K562 (cell line): ENCODE data around the gene MYH7. TPM values are rescaled to one million over a fixed set of nuclear protein-coding genes. Genes with fewer than 3 reads are reported as not detected.
A peak's percentile ranks its signal among the peaks of the same experiment; 100 is the strongest.

Experiments used
- ATAC-seq: fragments of 200-7000 bp; cut with Tn5 transposase; 3 replicates; pipeline ENCODE4 v1.9.1; 2020; ENCODE audit warnings: moderate library complexity
- BruUV-seq: library from RNA; stranded (reverse); fragments of 400-500 nt; replicated peaks from 2 replicates; lab custom pipeline; 2021; lab: Mats Ljungman, UMichigan
- CTCF ChIA-PET: fragments of 300-600 bp; formaldehyde crosslinking; extraction: SDS; loops from one replicate; lab custom pipeline; 2021; ENCODE audit warnings: low intra/inter-chr PET ratio; lab: Yijun Ruan, JAX
- POLR2A ChIA-PET: fragments of 300-600, 350-650 bp; sonication (Branson Sonifier 250); formaldehyde crosslinking; extraction: SDS; loops from one replicate; lab custom pipeline; 2021; ENCODE audit warnings: antibody characterized with exemption, inconsistent platforms; lab: Yijun Ruan, JAX
- DNase-seq, 4 experiments: peaks; one replicate each; pipeline versions ENCODE4 v3.0.0 to v3.0.0-alpha.2; 2011 to 2018; ENCODE audit warnings: low spot score in 3 of 4, mixed read lengths in 3 of 4; ENCODE audit errors: extremely low read depth in 1 of 4
- FAIRE-seq: peaks from 2 replicates; lab custom pipeline; 2011; peaks lifted over from hg19 to GRCh38; lab: Jason Lieb, UNC
- H2AFZ ChIP-seq: 2 replicates; pipeline ENCODE4 v1.6.0; 2011; ENCODE audit warnings: low read depth, low read length, control low read depth, inconsistent platforms
- H3K27ac ChIP-seq: fragments of 200-600 bp; 3 replicates; pipeline ENCODE4 v1.8.0; 2011; ENCODE audit warnings: low read depth, mild to moderate bottlenecking, control low read depth, inconsistent platforms, low read length, moderate library complexity, mixed read lengths; ENCODE audit errors: extremely low read depth
- H3K27me3 ChIP-seq, 2 experiments: fragments of 300-600 bp in 1 of 2; 2 replicates in 1 of 2; 3 replicates in 1 of 2; pipeline versions ENCODE4 v1.6.0 to v1.8.0; 2011; ENCODE audit warnings: inconsistent platforms in 2 of 2, low read length in 2 of 2, mild to moderate bottlenecking in 1 of 2, mixed read lengths in 1 of 2, moderate library complexity in 1 of 2; ENCODE audit not compliant: control insufficient read depth in 2 of 2, insufficient read depth in 2 of 2
- H3K36me3 ChIP-seq: fragments of 300-600 bp; 3 replicates; pipeline ENCODE4 v1.8.0; 2011; ENCODE audit warnings: mild to moderate bottlenecking, low read length, inconsistent platforms; ENCODE audit not compliant: control insufficient read depth, insufficient read depth
- H3K4me1 ChIP-seq, 2 experiments: fragments of 200-600 bp in 1 of 2; replicated peaks in 1 of 2; 2 replicates in 1 of 2; 3 replicates in 1 of 2; pipeline versions ENCODE4 v1.5.1 to v1.8.0; 2011; ENCODE audit warnings: inconsistent platforms in 2 of 2, low read length in 2 of 2, mild to moderate bottlenecking in 1 of 2, mixed read lengths in 1 of 2, moderate library complexity in 1 of 2; ENCODE audit not compliant: control insufficient read depth in 2 of 2, insufficient read depth in 2 of 2
- H3K4me2 ChIP-seq: 2 replicates; pipeline ENCODE4 v1.6.1; 2011; ENCODE audit warnings: low read length, control low read depth, inconsistent platforms, mixed read lengths; ENCODE audit not compliant: insufficient read depth
- H3K4me3 ChIP-seq: fragments of 200-600 bp; sonication (generic), shearing (Covaris generic); 2 replicates; pipeline ENCODE4 v1.5.1; 2016; ENCODE audit warnings: control low read depth, inconsistent platforms
- H3K79me2 ChIP-seq: fragments of 200-600 bp; 3 replicates; pipeline ENCODE4 v1.8.0; 2011; ENCODE audit warnings: low read length, inconsistent platforms; ENCODE audit not compliant: control insufficient read depth, insufficient read depth
- H3K9ac ChIP-seq, 2 experiments: 2 replicates each; pipeline versions ENCODE4 v1.6.0 to v1.6.1; 2011; ENCODE audit warnings: low read depth in 2 of 2, low read length in 2 of 2, control low read depth in 1 of 2, inconsistent platforms in 1 of 2, mild to moderate bottlenecking in 1 of 2, mixed read lengths in 1 of 2; ENCODE audit not compliant: insufficient read depth in 1 of 2
- H3K9me1 ChIP-seq: one replicate; pipeline ENCODE4 v1.6.0; 2011; ENCODE audit warnings: inconsistent platforms, mild to moderate bottlenecking, low read length, moderate library complexity; ENCODE audit not compliant: control insufficient read depth, insufficient read depth
- H3K9me3 ChIP-seq: replicated peaks from 2 replicates; pipeline ENCODE4 v1.5.1; 2011; ENCODE audit warnings: low read depth, low read length, inconsistent platforms; ENCODE audit not compliant: control insufficient read depth, insufficient read depth
- H4K20me1 ChIP-seq: replicated peaks from 2 replicates; pipeline ENCODE4 v1.6.1; 2011; ENCODE audit warnings: low read length, inconsistent platforms, mixed read lengths; ENCODE audit not compliant: control insufficient read depth, insufficient read depth
- ATF6 ChIP-seq: sonication (generic); formaldehyde crosslinking; IDR thresholded peaks from 2 replicates; pipeline ENCODE4 v1.4.0; 2020; ENCODE audit warnings: mild to moderate bottlenecking, missing genetic modification reagents
- CC2D1A ChIP-seq: fragments of 450-650 bp; IDR thresholded peaks from 2 replicates; pipeline ENCODE4 v1.6.1; 2017; ENCODE audit warnings: mild to moderate bottlenecking
- COPS2 ChIP-seq: fragments of 450-650 bp; conservative IDR thresholded peaks from 2 replicates; pipeline ENCODE4 v1.6.1; 2016; ENCODE audit warnings: mild to moderate bottlenecking, moderate library complexity
- HDGF ChIP-seq: fragments of 450-650 bp; IDR thresholded peaks from 2 replicates; pipeline ENCODE4 v1.6.1; 2016
- KLF16 ChIP-seq: IDR thresholded peaks from 2 replicates; pipeline ENCODE4 v1.6.1; 2016; ENCODE audit warnings: antibody characterized with exemption
- POLR2G ChIP-seq: fragments of 200-400 bp; formaldehyde crosslinking; IDR thresholded peaks from 2 replicates; pipeline ENCODE4 v1.6.1; 2017; ENCODE audit warnings: low read depth, mild to moderate bottlenecking, antibody characterized with exemption, low read length, moderate library complexity
- SMARCA4 ChIP-seq: fragments of 450-650 bp; IDR thresholded peaks from 2 replicates; pipeline ENCODE4 v1.6.1; 2016
- STAG1 ChIP-seq: sonication (generic); formaldehyde crosslinking; IDR thresholded peaks from 2 replicates; pipeline ENCODE4 v1.5.0; 2020; ENCODE audit warnings: missing genetic modification reagents, borderline replicate concordance
- ZEB2 ChIP-seq: fragments of 450-650 bp; IDR thresholded peaks from 2 replicates; pipeline ENCODE4 v1.6.1; 2016
- ZNF311 ChIP-seq: fragments of 250-450 bp; sonication (Bioruptor Pico); IDR thresholded peaks from 2 replicates; pipeline ENCODE4 v1.4.0; 2020; ENCODE audit warnings: mild to moderate bottlenecking, moderate library complexity
- ZNF431 ChIP-seq: sonication (generic); formaldehyde crosslinking; IDR thresholded peaks from 2 replicates; pipeline ENCODE4 v1.8.0; 2022; ENCODE audit warnings: mild to moderate bottlenecking, missing genetic modification reagents
- WGBS: fragments of 100-300 bp; shearing (Covaris generic); methylation state at CpG from one replicate; pipeline ENCODE4 v1.1.6; 2016; ENCODE audit warnings: low coverage, mixed read lengths; ENCODE audit not compliant: insufficient coverage; ENCODE audit errors: missing lambda C conversion rate; 5-methylcytosine and 5-hydroxymethylcytosine counted together
- in situ Hi-C: fragments of 300-500 bp; cut with MboI; formaldehyde crosslinking; loops from 4 replicates; pipeline ENCODE4 v1.15.0; 2018; ENCODE audit warnings: inconsistent platforms, mixed read lengths
- intact Hi-C: fragments of 100-400 bp; cut with micrococcal nuclease; formaldehyde crosslinking; loops from 2 replicates; pipeline ENCODE4 v1.14.2; 2022
- polyA plus RNA-seq, 8 experiments: library from polyadenylated mRNA; depleted of rRNA in 4 of 8; stranded (reverse) in 5 of 8; unstranded in 3 of 8; fragments of >200 nt; fragmentation: Nextera tagmentation in 2 of 8; fragmentation: Illumina TruSeq in 1 of 8; extraction: Ambion mirVana in 2 of 8; extraction: Trizol in 1 of 8; gene quantifications; 2 replicates each; pipeline versions ENCODE4 v1.2.1 to v1.2.3, GENCODE V29; 2011 to 2014; ENCODE audit warnings: inconsistent platforms in 1 of 8, missing spikeins in 1 of 8
- total RNA-seq, 7 experiments: library from RNA; depleted of rRNA in 6 of 7; stranded (reverse); fragments of >200 nt in 6 of 7; fragmentation: Illumina TruSeq in 2 of 7; extraction: Trizol in 2 of 7; gene quantifications; 2 replicates each; pipeline versions ENCODE4 v1.2.1 to v1.2.3, GENCODE V29; 2011 to 2021; ENCODE audit warnings: low replicate concordance in 1 of 7
- TF ChIP-seq, protein P1 (sequence below): fragments of 450-650 bp; formaldehyde crosslinking; IDR thresholded peaks from 2 replicates; pipeline ENCODE4 v1.4.0; 2020; ENCODE audit warnings: mild to moderate bottlenecking, moderate library complexity
- TF ChIP-seq, protein P2 (sequence below), 3 experiments: IDR thresholded peaks in 2 of 3; conservative IDR thresholded peaks in 1 of 3; 2 replicates each; pipeline ENCODE4 v1.5.1; 2011 to 2012; ENCODE audit warnings: low read length in 3 of 3, mild to moderate bottlenecking in 3 of 3, control low read depth in 2 of 3, improper control_type of control experiment in 1 of 3, inconsistent platforms in 1 of 3, low read depth in 1 of 3, mixed read lengths in 1 of 3, moderate library complexity in 1 of 3; ENCODE audit not compliant: insufficient read depth in 2 of 3

The MYH7 gene
- total and polyA plus RNA-seq, 9 of the 15 experiments (the other 6 are each of a cell fraction or from before 2014, with no cell fraction given), result not detected

DNA sequence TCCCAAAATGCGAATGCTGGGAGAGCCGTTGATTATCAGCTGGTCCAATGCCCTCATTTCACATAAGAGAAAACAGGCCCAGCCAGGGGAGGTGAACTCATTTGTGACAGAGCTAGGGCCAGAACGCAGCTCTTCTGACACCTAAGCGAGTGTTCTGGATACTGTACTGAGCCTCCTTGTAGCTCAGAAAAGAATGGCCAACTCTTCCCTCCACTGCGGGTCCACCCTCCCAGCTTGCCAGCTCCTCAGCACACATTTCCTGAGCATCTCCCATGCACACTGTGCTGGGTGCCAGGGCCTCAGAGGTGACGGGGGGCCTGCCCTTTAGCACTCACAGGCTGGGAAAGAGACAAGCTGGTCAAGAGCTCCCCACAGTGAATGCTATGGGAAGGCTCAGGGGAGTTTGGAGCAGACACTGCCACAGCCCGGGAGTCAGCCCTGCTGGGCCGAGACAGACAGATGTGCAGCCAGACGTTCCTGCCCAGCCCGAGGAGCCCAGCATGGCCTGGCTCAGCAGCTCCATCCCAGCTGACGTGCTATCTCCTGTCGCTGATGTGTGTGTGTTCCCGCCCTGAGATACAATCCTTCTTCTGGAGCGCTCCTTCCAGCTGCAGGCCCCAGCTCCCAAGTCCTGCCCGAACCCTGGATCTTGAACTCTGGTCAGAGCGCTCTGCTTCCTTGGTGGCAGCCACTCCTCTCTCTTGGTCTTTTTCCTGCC lies 55.1 kb downstream of the MYH7 start (continued):
- no peak for TF ChIP-seq ZNF311 (CRISPR knock-in tag)
- TF ChIP-seq, all 486 proteins: peak for 0

DNA sequence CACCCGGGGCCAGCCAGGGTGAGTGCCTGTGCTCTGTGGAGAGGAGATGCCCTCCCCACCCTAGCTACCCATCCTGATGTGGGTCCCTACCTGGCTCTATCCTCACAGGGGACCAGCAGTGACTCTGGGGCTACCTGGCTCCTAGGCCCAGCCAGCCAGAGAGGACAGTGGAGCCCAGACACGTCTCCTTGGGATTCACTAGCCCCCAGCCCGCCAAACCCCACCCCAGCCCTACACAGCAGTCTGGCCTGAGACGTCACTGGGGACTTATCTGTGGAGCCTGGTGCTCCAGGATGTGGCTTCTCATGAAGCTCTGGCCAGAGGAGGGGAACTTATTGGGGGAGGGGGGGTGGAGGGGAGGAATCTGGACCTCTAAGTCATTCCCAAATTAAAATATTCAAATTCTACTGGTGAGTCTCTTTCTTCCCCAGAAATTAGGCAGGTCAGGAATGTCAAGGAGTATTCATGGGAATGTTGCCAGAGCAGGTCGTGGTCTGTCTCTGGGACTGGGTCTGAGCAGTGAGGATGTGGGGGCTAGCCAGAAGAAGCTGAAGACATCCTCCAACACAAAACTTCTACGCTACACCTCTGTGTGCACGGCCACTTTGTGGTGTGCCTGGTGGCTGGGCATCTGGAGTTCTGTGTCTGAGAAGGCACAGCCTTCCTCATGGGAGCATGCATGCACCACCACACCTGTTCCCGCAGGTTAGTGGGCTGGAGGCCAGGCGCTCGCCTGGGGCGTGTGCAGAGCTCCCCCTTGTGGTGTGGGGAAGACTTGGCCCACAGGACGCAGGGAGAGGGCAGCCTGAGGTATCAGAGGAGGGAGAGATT lies 55.9 kb downstream of the MYH7 start:
- no peak overlapping the region for H3K4me2 ChIP-seq
- DNase-seq (peak; percentile 63 to 79 (median 72)), FAIRE-seq (peak; percentile 35), ATAC-seq (peak; percentile 92)
- H4K20me1 ChIP-seq, result no peaks in the 10 kb centered on the region; the same call in 1 of the 2 replicates
- WGBS, result 4% methylated on average over 7 of the region's 12 CpGs
- H3K79me2 ChIP-seq, result no peaks in the 10 kb centered on the region
- no peak overlapping the region for H3K9ac ChIP-seq
- intact Hi-C loops (loop anchor here (1.0 kb wide), 2 partner anchors 51 to 114 kb away; no protein-coding TSS in a partner anchor), in situ Hi-C loops (loop anchor here (10.0 kb wide), 1 partner anchor 115 kb away; no protein-coding TSS in a partner anchor)
- no peak overlapping the region for H3K4me3 ChIP-seq
- no peaks in the 10 kb centered on the region for H3K9me1 ChIP-seq
- peaks cover 2 to 61% of the 10 kb centered on the region in 2 experiments; a peak in 4 of 5 replicates for H3K27me3 ChIP-seq
- no peak overlapping the region for H3K27ac ChIP-seq
- H3K4me1 ChIP-seq, result peaks cover 0 to 19% of the 10 kb centered on the region in 2 experiments; a peak in 2 of 5 replicates
- no peaks in the 10 kb centered on the region for H3K36me3 ChIP-seq
- no TSS peak for BruUV-seq
- no peak overlapping the region for H2AFZ ChIP-seq
- POLR2A ChIA-PET, result interaction anchor here (0.6 to 0.9 kb wide), 4 partner anchors 10 to 261 kb away, joined by 3 to 4 read pairs (median 3); partner anchors contain the start of gene CEBPE
- H3K9me3 ChIP-seq, result no peaks in the 10 kb centered on the region
- CTCF ChIA-PET, result interaction anchor here (0.6 to 3.8 kb wide), 5 partner anchors 51 to 311 kb away, joined by 3 to 19 read pairs (median 12); partner anchors contain the start of gene CEBPE
- TF ChIP-seq ZEB2 (0 out of 2 replicates have a peak, but pooled peaks have one; percentile 30), SMARCA4 (no peak), CC2D1A (peak; percentile 52; the same call in 1 of the 2 replicates), HDGF (no peak), ZNF431 (CRISPR knock-in tag) (no peak), COPS2 (no peak), POLR2G (no peak), STAG1 (CRISPR knock-in tag) (peak; percentile 85; the same call in 1 of the 2 replicates), KLF16 (no peak), ATF6 (CRISPR knock-in tag) (no peak)
- TF ChIP-seq, protein P1, sequence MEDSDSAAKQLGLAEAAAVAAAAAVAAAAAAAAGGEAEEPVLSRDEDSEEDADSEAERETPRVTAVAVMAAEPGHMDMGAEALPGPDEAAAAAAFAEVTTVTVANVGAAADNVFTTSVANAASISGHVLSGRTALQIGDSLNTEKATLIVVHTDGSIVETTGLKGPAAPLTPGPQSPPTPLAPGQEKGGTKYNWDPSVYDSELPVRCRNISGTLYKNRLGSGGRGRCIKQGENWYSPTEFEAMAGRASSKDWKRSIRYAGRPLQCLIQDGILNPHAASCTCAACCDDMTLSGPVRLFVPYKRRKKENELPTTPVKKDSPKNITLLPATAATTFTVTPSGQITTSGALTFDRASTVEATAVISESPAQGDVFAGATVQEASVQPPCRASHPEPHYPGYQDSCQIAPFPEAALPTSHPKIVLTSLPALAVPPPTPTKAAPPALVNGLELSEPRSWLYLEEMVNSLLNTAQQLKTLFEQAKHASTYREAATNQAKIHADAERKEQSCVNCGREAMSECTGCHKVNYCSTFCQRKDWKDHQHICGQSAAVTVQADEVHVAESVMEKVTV (CRISPR knock-in tag), result peak; percentile 72
- TF ChIP-seq, protein P2, sequence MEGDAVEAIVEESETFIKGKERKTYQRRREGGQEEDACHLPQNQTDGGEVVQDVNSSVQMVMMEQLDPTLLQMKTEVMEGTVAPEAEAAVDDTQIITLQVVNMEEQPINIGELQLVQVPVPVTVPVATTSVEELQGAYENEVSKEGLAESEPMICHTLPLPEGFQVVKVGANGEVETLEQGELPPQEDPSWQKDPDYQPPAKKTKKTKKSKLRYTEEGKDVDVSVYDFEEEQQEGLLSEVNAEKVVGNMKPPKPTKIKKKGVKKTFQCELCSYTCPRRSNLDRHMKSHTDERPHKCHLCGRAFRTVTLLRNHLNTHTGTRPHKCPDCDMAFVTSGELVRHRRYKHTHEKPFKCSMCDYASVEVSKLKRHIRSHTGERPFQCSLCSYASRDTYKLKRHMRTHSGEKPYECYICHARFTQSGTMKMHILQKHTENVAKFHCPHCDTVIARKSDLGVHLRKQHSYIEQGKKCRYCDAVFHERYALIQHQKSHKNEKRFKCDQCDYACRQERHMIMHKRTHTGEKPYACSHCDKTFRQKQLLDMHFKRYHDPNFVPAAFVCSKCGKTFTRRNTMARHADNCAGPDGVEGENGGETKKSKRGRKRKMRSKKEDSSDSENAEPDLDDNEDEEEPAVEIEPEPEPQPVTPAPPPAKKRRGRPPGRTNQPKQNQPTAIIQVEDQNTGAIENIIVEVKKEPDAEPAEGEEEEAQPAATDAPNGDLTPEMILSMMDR (IDR thresholded peaks at IDR 0.05 in 2 of 3, conservative IDR thresholded peaks at IDR 0.05 in 1 of 3; ENCODE audit: insufficient read depth in 2 of 3, low read depth in 1 of 3, low read length in 3 of 3), result peak; percentile 86 to 93 (median 89)
